Activated T-helper 17 cell treated with anti-CD3 and anti-CD28 coated beads, Interleukin-2, amount 50 U/mL, for 72 hours (primary cell): ENCODE data around the gene FOCAD. TPM values are rescaled to one million over a fixed set of nuclear protein-coding genes. Genes with fewer than 3 reads are reported as not detected.

Experiments used
- ATAC-seq: fragments of 150-1000 bp; cut with Tn5 transposase; replicated peaks from 2 replicates; pipeline ENCODE4 v1.10.0; 2021; ENCODE audit warnings: mild to moderate bottlenecking, moderate library complexity
- H3K27ac Mint-ChIP-seq: one replicate; pipeline ENCODE4 v1.8.0; 2022; ENCODE audit warnings: mixed read lengths
- H3K27me3 Mint-ChIP-seq: one replicate; pipeline ENCODE4 v1.8.0; 2022; ENCODE audit warnings: mixed read lengths
- H3K36me3 Mint-ChIP-seq: one replicate; pipeline ENCODE4 v1.8.0; 2022; ENCODE audit warnings: low read depth, mild to moderate bottlenecking, mixed read lengths
- H3K4me1 Mint-ChIP-seq: one replicate; pipeline ENCODE4 v1.8.0; 2022; ENCODE audit warnings: mixed read lengths
- H3K4me3 Mint-ChIP-seq: one replicate; pipeline ENCODE4 v1.8.0; 2022; ENCODE audit warnings: mild to moderate bottlenecking, mixed read lengths
- H3K9me3 Mint-ChIP-seq: one replicate; pipeline ENCODE4 v1.8.0; 2022; ENCODE audit warnings: mixed read lengths
- total RNA-seq, 2 donors: library from RNA; stranded (reverse); gene quantifications; one replicate each; pipeline ENCODE4 v1.2.3, GENCODE V29; 2022

The FOCAD gene
- total RNA-seq, 2 donors from 2014 or later: 21.6 to 33.8 TPM

GRCh38 chr9:20884985-20885593, 201.0 kb downstream of the FOCAD start:
- no peak overlapping the region for H3K27ac Mint-ChIP-seq
- no peaks in the 10 kb centered on the region for H3K4me1 Mint-ChIP-seq
- H3K36me3 Mint-ChIP-seq: no peaks in the 10 kb centered on the region
- H3K4me3 Mint-ChIP-seq: no peak overlapping the region
- no peak for ATAC-seq
- H3K9me3 Mint-ChIP-seq: no peaks in the 10 kb centered on the region
- no peaks in the 10 kb centered on the region for H3K27me3 Mint-ChIP-seq

DNA sequence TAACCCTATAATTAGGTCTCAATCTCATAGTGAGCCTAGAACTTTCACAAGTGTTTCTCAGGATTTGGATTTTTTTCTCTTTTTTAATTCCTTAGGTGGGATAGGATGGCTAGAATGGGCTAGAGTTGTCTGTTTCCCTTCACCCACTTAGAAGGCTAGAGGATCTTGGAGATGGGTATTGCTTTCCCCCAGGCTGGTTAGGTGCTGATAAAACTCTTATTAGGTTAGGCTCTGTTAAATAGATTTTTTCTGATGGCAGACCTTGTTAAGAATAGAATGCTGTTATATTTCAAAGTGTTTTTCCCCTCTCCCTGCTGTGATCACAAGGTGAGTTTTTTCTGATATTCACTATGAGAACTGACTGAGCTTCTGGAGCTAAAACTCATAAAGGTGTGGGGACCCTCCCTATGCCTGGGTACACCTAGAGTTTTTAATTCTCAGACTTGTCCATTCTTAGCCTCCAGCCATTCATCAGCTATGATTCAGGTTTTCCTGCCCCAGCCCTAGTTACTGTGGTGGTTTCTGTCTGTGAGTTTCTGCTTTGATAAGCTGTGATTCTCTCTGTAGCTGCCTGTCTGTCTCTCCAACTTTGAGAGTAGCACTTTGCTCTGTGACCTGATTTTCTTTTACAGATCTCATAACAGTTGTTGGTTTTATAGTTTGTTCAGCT, 215.0 kb downstream of the FOCAD start:
- H3K4me1 Mint-ChIP-seq: no peaks in the 10 kb centered on the region
- H3K4me3 Mint-ChIP-seq: no peak overlapping the region
- no peaks in the 10 kb centered on the region for H3K27me3 Mint-ChIP-seq
- peak; percentile 61 for ATAC-seq
- no peaks in the 10 kb centered on the region for H3K9me3 Mint-ChIP-seq
- no peaks in the 10 kb centered on the region for H3K36me3 Mint-ChIP-seq
- no peak overlapping the region for H3K27ac Mint-ChIP-seq

- no peak overlapping the region for H3K4me3 Mint-ChIP-seq
- H3K27ac Mint-ChIP-seq: no peak overlapping the region
- ATAC-seq: no peak
- H3K9me3 Mint-ChIP-seq: no peaks in the 10 kb centered on the region
- no peaks in the 10 kb centered on the region for H3K36me3 Mint-ChIP-seq
- H3K4me1 Mint-ChIP-seq: no peaks in the 10 kb centered on the region
- no peaks in the 10 kb centered on the region for H3K27me3 Mint-ChIP-seq
Measured at GRCh38 chr9:20903212-20903611, 219.2 kb downstream of the FOCAD start.

- no peak overlapping the region for H3K4me3 Mint-ChIP-seq
- no peak overlapping the region for H3K27ac Mint-ChIP-seq
- H3K9me3 Mint-ChIP-seq: no peaks in the 10 kb centered on the region
- H3K27me3 Mint-ChIP-seq: no peaks in the 10 kb centered on the region
- H3K36me3 Mint-ChIP-seq: no peaks in the 10 kb centered on the region
- H3K4me1 Mint-ChIP-seq: no peaks in the 10 kb centered on the region
- ATAC-seq: no peak
Measured at GRCh38 chr9:20904995-20905394, 220.9 kb downstream of the FOCAD start.

- ATAC-seq: no peak
- H3K27ac Mint-ChIP-seq: no peak overlapping the region
- H3K36me3 Mint-ChIP-seq: no peaks in the 10 kb centered on the region
- H3K9me3 Mint-ChIP-seq: no peaks in the 10 kb centered on the region
- H3K27me3 Mint-ChIP-seq: no peaks in the 10 kb centered on the region
- H3K4me3 Mint-ChIP-seq: no peak overlapping the region
- no peaks in the 10 kb centered on the region for H3K4me1 Mint-ChIP-seq
Measured at GRCh38 chr9:20906326-20906725, 222.3 kb downstream of the FOCAD start.

DNA sequence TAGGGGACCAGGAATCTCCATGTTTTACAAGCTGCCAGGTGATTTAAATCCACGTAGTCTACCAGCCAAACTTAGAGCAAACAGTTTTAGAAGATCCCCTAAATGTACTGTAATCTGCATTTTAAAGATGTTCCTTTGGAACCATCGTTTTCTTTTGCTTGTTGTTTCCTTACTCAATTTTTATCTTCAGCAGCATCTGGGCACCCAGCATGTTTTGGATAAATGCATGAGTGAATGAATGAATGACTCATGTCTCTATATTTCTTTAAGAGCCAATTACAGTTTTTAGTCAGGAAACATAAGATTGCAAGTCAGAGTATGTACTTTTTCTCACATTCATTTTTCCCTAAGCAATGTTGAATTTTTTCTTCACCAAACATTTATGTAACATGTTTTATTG, 224.4 kb downstream of the FOCAD start:
- no peak for ATAC-seq

DNA sequence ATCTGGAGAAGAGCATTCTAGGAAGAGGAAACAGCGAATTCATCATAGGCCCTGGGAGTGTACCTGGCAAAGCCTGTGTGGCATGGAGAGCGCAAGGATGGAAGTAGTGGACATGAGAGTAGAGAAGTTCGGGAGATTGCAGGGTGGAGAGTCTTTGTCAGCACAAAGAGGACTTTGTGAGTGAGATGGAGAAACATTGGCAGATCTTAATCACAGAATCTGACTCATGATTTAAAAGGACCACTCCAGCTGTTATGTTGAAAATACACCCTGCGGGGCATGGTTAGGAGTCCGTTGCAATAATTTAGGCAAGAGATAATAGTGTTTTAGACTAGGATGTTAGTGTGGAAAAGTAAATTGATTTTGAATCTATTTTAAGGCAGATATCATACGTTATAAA, 230.5 kb downstream of the FOCAD start:
- Mint-ChIP-seq H3K27ac (no peak overlapping the region), H3K36me3 (peaks cover 51% of the 10 kb centered on the region), H3K27me3 (no peaks in the 10 kb centered on the region), H3K9me3 (no peaks in the 10 kb centered on the region), H3K4me1 (no peaks in the 10 kb centered on the region), H3K4me3 (no peak overlapping the region)
- ATAC-seq: no peak

More for the DNA sequence above, 224.4 kb downstream of the FOCAD start:
- Mint-ChIP-seq H3K27me3 (no peaks in the 10 kb centered on the region), H3K4me3 (no peak overlapping the region), H3K27ac (no peak overlapping the region), H3K9me3 (no peaks in the 10 kb centered on the region), H3K4me1 (no peaks in the 10 kb centered on the region), H3K36me3 (peaks cover 12% of the 10 kb centered on the region)

DNA sequence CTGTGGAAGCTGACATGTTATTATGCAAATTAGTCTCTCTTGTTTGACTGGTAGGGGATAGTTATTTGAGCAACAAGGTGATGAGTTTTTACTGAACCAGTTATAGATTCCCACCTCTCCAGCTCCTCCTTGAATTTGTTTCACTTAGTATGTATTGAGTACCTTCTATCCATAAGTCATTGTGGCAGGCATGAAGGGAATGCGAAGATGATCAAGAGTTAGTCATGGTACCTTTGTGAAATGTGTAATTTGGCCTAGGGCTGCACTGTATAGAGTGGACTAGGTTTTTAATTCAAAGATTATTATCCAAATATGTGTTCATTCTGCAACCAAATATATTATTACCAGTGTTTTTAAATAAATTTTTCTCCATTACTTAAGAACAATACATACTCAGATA, 237.3 kb downstream of the FOCAD start:
- peaks cover 5% of the 10 kb centered on the region for H3K4me1 Mint-ChIP-seq
- no peak for ATAC-seq
- no peaks in the 10 kb centered on the region for H3K9me3 Mint-ChIP-seq
- H3K36me3 Mint-ChIP-seq: peaks cover 37% of the 10 kb centered on the region
- H3K4me3 Mint-ChIP-seq: no peak overlapping the region
- no peaks in the 10 kb centered on the region for H3K27me3 Mint-ChIP-seq
- H3K27ac Mint-ChIP-seq: no peak overlapping the region

DNA sequence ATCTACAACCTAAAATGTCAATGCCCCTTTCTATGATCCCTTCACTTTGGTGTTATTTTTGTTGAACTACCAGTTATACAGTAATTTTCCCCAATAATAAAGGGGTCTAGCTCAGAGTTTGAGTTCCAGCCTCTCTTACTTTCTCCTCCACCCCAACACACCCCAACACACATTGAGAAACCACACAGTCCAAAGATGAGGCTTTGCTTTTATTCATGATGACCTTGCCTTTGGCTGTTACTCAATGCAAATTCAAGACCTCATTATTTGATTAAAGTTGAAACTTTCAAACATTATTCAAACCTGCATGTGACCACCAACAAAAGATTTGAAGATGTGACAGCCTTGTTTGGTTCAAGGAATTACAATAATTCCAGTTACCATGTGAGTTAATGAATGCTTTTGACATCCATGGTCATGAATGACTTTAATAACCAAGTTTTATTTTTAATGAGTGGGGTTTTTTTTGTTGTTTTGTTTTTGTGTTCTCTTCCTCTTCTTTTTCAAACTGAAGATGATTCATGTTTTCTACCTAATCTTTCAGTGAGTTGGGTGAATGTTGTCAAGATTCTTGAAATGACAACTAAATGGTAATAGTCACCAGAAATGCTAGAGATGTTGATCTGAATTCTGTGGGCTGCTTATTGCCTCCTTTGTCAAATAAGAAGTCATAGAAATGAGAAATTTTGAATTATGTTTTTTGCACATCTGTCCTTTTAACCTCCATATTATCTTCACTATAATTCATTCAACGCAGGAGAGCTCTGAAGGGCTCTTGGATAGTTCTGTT, 241.4 kb downstream of the FOCAD start:
- Mint-ChIP-seq H3K4me1 (peaks cover 5% of the 10 kb centered on the region), H3K4me3 (no peak overlapping the region), H3K9me3 (no peaks in the 10 kb centered on the region), H3K27ac (peak overlapping the region; percentile 68), H3K36me3 (peaks cover 10% of the 10 kb centered on the region), H3K27me3 (no peaks in the 10 kb centered on the region)
- ATAC-seq: peak; percentile 88

DNA sequence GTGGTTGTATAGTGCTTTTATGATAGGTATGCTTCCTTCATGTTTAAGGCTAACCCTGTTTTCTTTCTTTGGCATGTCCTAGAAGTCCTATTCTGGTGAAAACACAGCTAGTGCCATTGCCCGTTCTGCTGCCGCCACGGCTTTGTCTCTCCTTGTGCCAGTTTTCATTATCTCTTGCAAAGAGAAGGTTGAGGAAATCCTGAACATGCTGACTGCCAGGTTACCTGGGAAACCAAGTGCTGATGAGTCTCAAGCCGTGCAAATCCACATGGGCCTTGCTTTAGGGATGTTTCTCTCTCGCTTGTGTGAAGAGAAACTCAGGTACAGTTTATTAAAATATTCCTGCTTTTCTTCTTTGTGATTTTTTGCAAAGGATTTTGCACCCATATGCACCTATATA, 245.2 kb downstream of the FOCAD start:
- Mint-ChIP-seq H3K9me3 (no peaks in the 10 kb centered on the region), H3K27me3 (no peaks in the 10 kb centered on the region), H3K4me3 (no peak overlapping the region), H3K36me3 (peaks cover 33% of the 10 kb centered on the region), H3K27ac (no peak overlapping the region), H3K4me1 (peaks cover 5% of the 10 kb centered on the region)
- no peak for ATAC-seq

DNA sequence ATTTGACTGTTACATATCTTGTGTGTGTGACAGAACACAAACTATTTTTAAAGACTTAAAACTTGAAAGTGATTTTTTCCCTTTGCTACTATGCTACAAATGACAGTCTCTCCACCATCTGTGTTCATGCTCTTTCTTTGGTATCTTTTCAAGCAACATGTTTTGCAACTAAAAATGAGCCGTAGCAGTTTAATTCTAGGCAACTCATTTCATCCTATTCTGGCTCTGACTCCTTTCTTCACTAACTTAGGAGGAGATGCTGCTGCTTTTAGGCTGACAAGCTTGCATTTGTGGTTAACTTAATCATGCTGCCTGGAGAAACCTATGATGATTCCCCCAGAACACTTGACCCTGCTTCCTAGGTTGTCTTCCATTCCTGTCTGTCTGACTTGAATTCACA, 246.8 kb downstream of the FOCAD start:
- H3K27me3 Mint-ChIP-seq: no peaks in the 10 kb centered on the region
- H3K36me3 Mint-ChIP-seq: peaks cover 35% of the 10 kb centered on the region
- no peak overlapping the region for H3K27ac Mint-ChIP-seq
- H3K9me3 Mint-ChIP-seq: no peaks in the 10 kb centered on the region
- no peak overlapping the region for H3K4me3 Mint-ChIP-seq
- H3K4me1 Mint-ChIP-seq: peaks cover under 1% of the 10 kb centered on the region
- no peak for ATAC-seq

- no peaks in the 10 kb centered on the region for H3K9me3 Mint-ChIP-seq
- H3K27me3 Mint-ChIP-seq: no peaks in the 10 kb centered on the region
- H3K4me3 Mint-ChIP-seq: no peak overlapping the region
- H3K36me3 Mint-ChIP-seq: peaks cover 10% of the 10 kb centered on the region
- peaks cover 4% of the 10 kb centered on the region for H3K4me1 Mint-ChIP-seq
- H3K27ac Mint-ChIP-seq: no peak overlapping the region
- ATAC-seq: peak; percentile 44
Measured at GRCh38 chr9:20940447-20941173, 256.6 kb downstream of the FOCAD start.

- Mint-ChIP-seq H3K4me1 (peaks cover 4% of the 10 kb centered on the region), H3K27ac (no peak overlapping the region), H3K36me3 (peaks cover 7% of the 10 kb centered on the region), H3K4me3 (no peak overlapping the region), H3K27me3 (no peaks in the 10 kb centered on the region), H3K9me3 (no peaks in the 10 kb centered on the region)
- ATAC-seq: peak; percentile 98
Measured at GRCh38 chr9:20941174-20941690, 257.2 kb downstream of the FOCAD start.

DNA sequence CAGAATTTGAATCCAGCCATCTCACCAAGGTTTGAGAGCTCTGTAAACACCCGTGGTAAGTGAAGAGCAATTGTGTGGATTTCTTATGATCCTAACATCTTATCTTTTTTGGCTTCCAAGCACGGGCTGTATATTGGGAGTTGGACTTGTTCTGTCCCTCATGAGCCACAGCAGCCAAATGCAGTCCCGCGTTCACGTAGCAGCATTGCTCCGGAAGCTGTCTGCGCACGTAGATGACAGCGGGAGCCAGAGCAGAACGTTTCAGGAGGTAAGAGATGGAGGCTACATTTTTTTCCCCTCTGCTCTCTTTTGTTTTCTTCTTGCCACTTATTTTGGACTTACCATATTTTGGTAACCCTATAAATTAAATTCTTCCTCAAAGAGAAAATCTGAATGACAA, 260.4 kb downstream of the FOCAD start:
- no peak overlapping the region for H3K4me3 Mint-ChIP-seq
- H3K36me3 Mint-ChIP-seq: peaks cover 11% of the 10 kb centered on the region
- no peaks in the 10 kb centered on the region for H3K9me3 Mint-ChIP-seq
- peaks cover 4% of the 10 kb centered on the region for H3K4me1 Mint-ChIP-seq
- ATAC-seq: no peak
- H3K27ac Mint-ChIP-seq: no peak overlapping the region
- H3K27me3 Mint-ChIP-seq: no peaks in the 10 kb centered on the region
